GM18511 (cell line): ENCODE data around the gene SMCR8.
"Not testable (repeated sequence)": the region's sequence is repeated elsewhere in the genome, so short reads cannot be mapped to it uniquely, and the experiment has no call there.

Experiments used
- ATAC-seq: cut with Tn5 transposase; IDR thresholded peaks from one replicate; pipeline ENCODE4 v1.9.1; 2021; ENCODE audit warnings: mild to moderate bottlenecking, moderate library complexity; ENCODE audit not compliant: unreplicated experiment

SMCR8 gene, protein sequence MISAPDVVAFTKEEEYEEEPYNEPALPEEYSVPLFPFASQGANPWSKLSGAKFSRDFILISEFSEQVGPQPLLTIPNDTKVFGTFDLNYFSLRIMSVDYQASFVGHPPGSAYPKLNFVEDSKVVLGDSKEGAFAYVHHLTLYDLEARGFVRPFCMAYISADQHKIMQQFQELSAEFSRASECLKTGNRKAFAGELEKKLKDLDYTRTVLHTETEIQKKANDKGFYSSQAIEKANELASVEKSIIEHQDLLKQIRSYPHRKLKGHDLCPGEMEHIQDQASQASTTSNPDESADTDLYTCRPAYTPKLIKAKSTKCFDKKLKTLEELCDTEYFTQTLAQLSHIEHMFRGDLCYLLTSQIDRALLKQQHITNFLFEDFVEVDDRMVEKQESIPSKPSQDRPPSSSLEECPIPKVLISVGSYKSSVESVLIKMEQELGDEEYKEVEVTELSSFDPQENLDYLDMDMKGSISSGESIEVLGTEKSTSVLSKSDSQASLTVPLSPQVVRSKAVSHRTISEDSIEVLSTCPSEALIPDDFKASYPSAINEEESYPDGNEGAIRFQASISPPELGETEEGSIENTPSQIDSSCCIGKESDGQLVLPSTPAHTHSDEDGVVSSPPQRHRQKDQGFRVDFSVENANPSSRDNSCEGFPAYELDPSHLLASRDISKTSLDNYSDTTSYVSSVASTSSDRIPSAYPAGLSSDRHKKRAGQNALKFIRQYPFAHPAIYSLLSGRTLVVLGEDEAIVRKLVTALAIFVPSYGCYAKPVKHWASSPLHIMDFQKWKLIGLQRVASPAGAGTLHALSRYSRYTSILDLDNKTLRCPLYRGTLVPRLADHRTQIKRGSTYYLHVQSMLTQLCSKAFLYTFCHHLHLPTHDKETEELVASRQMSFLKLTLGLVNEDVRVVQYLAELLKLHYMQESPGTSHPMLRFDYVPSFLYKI

DNA sequence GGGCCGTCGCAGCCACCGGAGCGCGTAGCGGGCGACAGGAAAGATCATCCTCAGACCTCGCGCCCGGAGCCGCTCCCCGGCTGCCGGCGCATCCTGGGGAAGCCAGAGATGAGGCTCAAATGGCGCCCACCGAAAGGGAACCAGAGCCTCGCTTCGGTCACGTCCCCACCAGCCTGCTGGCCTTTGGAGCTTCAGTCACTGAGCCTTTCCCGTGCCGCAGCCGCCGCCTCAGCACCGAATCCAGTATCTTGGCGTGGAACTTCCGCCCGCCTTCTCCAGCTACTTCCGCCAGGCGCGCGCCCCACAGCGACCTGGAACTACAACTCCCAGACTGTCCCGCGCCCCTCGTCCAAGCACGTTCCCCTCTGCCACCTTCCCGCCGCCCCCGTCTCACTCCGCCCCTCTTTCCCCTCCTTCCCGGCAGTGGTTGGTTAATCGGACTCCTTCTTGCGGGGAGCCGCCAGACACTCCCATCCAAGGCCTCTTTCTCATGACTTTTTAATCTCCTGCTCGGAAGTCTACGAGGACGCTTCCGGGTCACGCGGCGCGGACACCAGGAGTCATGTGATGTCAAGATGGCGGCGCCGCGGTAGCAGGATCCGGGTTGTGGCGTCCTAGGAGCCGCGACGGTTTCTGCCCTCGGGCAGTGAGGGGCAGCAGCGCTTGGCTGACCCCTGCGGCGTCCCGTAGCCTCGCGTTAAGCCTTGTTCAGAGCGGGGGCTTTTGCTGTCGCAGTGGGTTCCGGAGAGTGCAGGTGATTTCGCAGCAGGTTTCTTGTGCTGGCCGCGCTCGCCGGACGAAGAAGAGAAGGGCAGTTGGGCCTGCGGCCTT is at the start of gene SMCR8, which contains the start of gene TOP3A:
Gene SMCR8, plus strand, starts transcription at position 563 of the 831 bp plus-strand sequence. CDS start 497 bp downstream, outside the sequence.
Gene TOP3A, minus strand, starts transcription at position 264 of the 831 bp plus-strand sequence. Its CDS starts 216 bp downstream, at position 48.
- peak; percentile 89 for ATAC-seq

GRCh38 chr17:18267366-18267765 is 47.7 kb upstream of the SMCR8 start:
- no peak for ATAC-seq

GRCh38 chr17:18267927-18268711 is 47.0 kb upstream of the SMCR8 start:
- no peak for ATAC-seq

GRCh38 chr17:18270046-18270931 is 44.8 kb upstream of the SMCR8 start:
- ATAC-seq: no peak

DNA sequence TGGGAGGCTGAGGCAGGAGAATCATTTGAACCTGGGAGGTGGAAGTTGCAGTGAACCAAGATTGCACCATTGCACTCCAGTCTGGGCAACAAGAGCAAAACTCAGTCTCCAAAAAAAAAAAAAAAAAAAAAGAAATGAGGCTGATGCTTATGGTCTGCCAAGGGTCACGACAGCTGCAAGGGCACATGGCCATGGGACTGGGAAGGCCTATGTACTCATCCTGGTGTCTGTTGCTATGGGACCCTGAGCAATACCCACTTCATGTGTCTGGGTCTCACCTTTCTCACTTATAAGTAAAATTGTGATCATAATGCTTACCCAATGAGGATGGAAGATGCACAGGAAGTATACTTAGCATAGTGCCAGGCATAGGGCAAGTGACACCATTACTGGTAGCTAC is 38.0 kb upstream of the SMCR8 start:
- ATAC-seq: no peak

DNA sequence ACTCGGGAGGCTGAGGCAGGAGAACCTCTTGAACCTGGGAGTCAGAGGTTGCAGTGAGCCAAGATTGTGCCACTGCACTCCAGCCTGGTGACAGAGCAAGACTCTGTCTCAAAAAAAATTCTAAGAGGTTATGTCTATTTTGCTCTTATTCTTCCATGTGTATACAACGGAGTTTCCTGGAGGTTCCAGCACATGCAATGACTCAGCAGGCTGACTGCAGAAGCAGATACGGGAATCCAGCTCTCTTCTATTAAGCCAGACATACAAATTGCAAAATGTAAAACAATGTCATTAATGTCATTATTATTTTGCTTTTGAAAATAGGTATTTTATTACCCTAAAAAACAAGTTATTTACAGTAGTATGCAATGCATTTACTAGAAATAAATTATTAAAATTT is 36.2 kb upstream of the SMCR8 start:
- no peak for ATAC-seq

GRCh38 chr17:18280249-18280648 is 34.8 kb upstream of the SMCR8 start:
- no peak for ATAC-seq

DNA sequence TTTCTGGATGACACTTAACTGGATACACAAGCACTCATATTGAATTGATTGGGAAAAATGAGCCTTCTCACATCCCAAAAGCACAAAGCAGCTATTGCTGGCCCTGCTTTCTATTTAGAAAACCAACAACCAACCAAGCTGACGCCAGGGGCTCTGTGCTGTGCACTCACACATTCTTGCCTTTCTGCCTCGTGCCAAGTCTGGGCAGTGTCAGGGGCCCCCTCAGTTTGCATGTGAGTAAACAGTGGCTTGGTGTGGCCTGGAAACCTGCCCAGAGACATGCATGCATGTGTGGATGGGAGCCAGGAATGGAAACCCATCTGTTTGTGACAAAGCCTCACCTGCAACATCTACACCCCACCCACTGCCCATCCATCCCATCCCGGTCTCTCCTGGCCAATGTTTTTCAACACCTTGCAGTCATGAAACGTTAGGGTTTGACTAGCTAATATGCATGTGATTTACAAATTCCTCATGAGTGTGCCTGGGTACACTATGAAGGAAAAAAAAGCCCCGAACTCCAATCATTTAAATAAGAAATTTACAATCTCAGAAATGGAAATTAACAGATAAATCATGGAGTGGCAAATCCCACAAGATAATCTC is 34.2 kb upstream of the SMCR8 start:
- no peak for ATAC-seq

- ATAC-seq: no peak
Observed at GRCh38 chr17:18281788-18282187, 33.3 kb upstream of the SMCR8 start.

DNA sequence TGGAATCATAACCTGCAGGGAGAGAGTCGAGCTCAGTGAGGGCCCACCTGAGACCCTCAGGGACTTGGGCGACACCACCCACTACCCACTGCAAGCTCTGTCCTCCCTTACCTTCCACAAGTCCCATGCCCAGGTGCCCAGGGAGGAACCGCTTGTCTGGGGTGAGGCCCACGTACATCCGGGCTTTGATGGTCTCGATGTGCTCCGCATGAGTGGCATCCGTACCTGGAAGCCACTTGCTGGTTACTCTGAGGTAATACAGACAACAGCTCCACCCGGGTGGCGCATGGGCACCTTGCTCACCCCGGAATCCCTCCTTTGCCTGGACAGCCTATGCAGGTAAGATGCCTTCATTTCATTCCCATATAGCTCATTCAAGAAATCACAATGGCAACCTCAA is 29.8 kb upstream of the SMCR8 start:
- no peak for ATAC-seq

DNA sequence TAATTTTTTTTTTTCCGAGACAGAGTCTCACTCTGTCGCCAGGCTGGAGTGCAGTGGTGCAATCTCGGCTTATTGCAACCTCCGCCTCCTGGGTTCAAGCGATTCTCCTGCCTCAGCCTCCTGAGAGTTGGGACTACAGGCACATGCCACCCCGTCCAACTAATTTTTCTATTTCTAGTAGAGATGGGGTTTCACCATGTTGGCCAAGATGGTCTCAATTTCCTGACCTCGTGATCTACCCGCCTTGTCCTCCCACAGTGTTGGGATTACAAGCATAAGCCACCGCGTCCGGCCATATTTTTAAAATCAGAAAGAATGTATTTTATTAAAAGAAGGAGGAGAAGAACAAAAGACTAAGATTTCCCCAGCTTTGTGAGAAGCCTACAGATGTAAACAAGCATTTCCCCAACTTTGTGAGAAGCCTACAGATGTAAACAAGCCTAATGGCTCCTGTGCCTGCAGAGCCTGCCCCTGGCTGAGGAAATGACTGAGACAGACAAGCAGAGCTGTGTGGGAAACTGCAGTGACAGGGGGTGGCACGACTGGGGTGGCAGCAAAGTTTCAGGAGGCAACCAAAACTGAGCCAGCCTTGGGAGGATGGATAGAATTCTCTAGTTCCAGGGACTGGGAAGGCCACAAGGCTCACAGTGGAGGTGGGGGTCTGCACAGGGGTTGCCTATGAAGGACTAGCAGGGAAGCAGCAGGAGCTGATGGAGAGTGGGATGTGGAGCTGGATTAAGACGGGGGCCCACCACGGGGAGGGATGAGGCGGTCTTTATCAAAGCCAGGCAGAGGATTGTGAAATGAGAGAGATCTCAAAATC is 23.2 kb upstream of the SMCR8 start:
- no peak for ATAC-seq

- ATAC-seq: not testable (repeated sequence)
Observed at GRCh38 chr17:18298061-18298460, 17.0 kb upstream of the SMCR8 start.

DNA sequence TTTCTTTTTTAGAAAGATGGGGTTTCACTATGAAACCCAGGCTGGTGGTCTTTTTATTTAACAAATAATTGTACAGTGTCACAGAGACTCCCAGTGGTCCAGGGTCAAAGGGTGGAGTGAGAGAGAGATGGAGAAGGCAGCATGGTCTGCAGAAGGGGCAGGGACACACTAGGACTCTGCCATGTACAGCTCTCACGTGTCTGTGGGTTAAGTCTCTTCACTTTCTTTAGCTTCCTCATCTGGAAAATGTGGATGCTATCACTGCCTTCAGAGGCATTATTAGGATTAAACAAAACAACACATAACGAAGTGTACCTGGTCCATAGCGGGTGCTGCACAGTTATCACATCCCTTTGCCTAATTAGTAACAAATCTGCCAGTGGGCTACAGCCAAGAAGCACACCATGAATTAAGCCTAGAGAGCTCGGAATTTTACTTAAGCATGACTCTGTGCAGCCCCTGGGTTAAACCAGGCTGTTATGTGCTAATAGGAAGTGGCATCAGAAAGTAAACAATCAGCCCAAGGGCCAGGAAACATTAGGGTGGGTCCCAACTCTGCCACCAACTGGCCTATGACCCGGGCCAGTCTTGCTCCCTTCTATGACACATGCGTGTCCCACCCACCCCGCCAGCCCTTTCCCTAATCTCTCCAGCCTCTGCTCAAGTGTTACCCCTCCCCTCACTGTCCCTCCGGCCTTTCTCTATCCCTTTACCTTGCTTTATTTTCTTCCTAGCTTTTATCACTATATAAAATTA is 14.2 kb upstream of the SMCR8 start:
- no peak for ATAC-seq

DNA sequence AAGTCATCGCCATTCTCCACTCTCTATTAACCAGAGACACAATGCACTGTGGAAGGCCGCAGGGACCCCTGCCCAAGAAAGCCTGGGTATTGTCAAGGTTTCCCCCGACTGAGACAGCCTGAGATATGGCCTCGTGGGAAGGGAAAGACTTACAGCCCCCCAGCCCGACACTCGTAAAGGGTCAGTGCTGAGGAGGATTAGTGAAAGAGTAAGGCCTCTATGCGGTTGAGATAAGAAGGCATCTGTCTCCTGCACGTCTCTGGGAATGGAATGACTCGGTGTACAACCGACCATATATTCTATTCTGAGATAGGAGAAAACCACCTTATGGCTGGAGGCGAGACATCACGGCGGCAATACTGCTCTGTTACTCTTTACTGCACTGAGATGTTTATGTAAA is 11.9 kb upstream of the SMCR8 start:
- ATAC-seq: not testable (repeated sequence)

GRCh38 chr17:18309202-18309601 is 5.9 kb upstream of the SMCR8 start:
- ATAC-seq: no peak

DNA sequence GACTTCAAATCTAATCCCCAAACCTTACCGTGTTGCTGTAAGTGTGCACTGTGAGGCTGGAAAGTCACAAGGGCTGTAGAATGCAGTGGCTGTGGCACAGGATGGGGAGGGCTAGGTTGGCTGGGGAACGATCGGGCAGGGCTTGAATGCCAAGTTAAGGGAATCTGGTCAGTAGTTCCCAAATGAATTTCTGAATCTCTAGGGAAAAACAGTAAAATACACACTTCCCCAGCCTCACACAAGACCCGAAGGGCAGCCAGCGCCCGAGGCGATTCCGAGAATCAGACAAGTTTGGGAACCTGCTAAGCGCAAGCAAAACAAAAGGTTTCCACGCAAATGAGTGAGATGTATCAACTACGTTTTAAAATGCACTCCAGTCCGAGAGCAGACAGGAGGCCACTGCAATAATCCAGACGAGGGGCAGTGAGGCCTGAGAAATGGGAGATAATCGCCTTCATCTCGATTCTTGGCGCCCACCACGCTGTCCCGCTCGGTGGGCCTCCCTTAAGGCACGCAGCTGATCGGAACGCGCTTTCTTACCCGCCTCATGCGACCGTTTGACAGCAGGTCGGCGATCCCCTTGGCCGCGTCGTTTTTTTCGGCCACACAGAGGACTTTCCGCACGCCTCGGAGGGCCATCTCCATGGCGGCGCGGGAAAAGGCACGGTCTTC is 898 bp upstream of the SMCR8 start:
- no peak for ATAC-seq

- no peak for ATAC-seq
Observed at GRCh38 chr17:18315562-18315922, 449 bp downstream of the SMCR8 start.
